ENCODE measurements around the gene TOM1L2. TPM values are rescaled to one million over a fixed set of nuclear protein-coding genes. Genes with fewer than 3 reads are reported as not detected.

Gene TOM1L2
- total and polyA plus RNA-seq, 11 donors: 122 to 345 (median 247) TPM

- ATAC-seq: no peak
- H3K4me1 ChIP-seq: peaks cover 18 to 50% (median 41%) of the 10 kb centered on the region in 12 donors
- H3K4me3 ChIP-seq: no peak overlapping the region
- peaks cover 0 to 17% (median 11%) of the 10 kb centered on the region in 9 donors for H3K36me3 ChIP-seq
- DNase-seq: no peak
- no peak for TF ChIP-seq CTCF (IDR thresholded peaks at IDR 0.05)
- TF ChIP-seq POLR2A (IDR thresholded peaks at IDR 0.05): no peak
- 90 to 95% (median 92%) methylated on average over 6 of the region's 6 CpGs for WGBS, 4 donors
- H3K9me3 ChIP-seq: no peaks in the 10 kb centered on the region
- H3K27me3 ChIP-seq: no peaks in the 10 kb centered on the region
- intact Hi-C loops (cut with DNase I): no loop called here
- H3K27ac ChIP-seq: peak overlapping the region in 1 of 12 donors; percentile 9
These were observed 127.7 kb downstream of the TOM1L2 start for GRCh38 chr17:17844500-17844899.

GRCh38 chr17:17844079-17844478, 128.1 kb downstream of the TOM1L2 start:
- intact Hi-C loops (cut with DNase I): no loop called here
- ATAC-seq: no peak
- H3K4me3 ChIP-seq: no peak overlapping the region
- TF ChIP-seq CTCF (IDR thresholded peaks at IDR 0.05): no peak
- no peak for TF ChIP-seq POLR2A (IDR thresholded peaks at IDR 0.05)
- H3K27ac ChIP-seq: peak overlapping the region in 1 of 12 donors; percentile 9
- WGBS, 4 donors: 77 to 90% (median 86%) methylated on average over 5 to 7 of the region's 7 CpGs
- peaks cover 0 to 17% (median 11%) of the 10 kb centered on the region in 9 donors for H3K36me3 ChIP-seq
- H3K9me3 ChIP-seq: no peaks in the 10 kb centered on the region
- no peak for DNase-seq
- peaks cover 15 to 50% (median 39%) of the 10 kb centered on the region in 12 donors for H3K4me1 ChIP-seq
- H3K27me3 ChIP-seq: no peaks in the 10 kb centered on the region

GRCh38 chr17:17843096-17843495, 129.1 kb downstream of the TOM1L2 start:
- no peak overlapping the region for H3K4me3 ChIP-seq
- no peaks in the 10 kb centered on the region for H3K27me3 ChIP-seq
- ATAC-seq (no peak), DNase-seq (no peak)
- peaks cover 0 to 17% (median 11%) of the 10 kb centered on the region in 9 donors for H3K36me3 ChIP-seq
- peak overlapping the region in 5 of 12 donors; percentile 97 to 99 (median 98) for H3K27ac ChIP-seq
- intact Hi-C loops (cut with DNase I): no loop called here
- 68 to 96% (median 86%) methylated on average over 3 to 4 of the region's 4 CpGs for WGBS, 4 donors
- TF ChIP-seq POLR2A (IDR thresholded peaks at IDR 0.05) (no peak), CTCF (IDR thresholded peaks at IDR 0.05) (no peak)
- H3K4me1 ChIP-seq: peaks cover 14 to 50% (median 40%) of the 10 kb centered on the region in 12 donors
- no peaks in the 10 kb centered on the region for H3K9me3 ChIP-seq

- intact Hi-C loops (cut with DNase I): no loop called here
- no peak for TF ChIP-seq POLR2A (IDR thresholded peaks at IDR 0.05)
- TF ChIP-seq CTCF (IDR thresholded peaks at IDR 0.05): no peak
- no peaks in the 10 kb centered on the region for H3K27me3 ChIP-seq
- no peak overlapping the region for H3K4me3 ChIP-seq
- H3K36me3 ChIP-seq: peaks cover 0 to 16% (median 9%) of the 10 kb centered on the region in 9 donors
- ATAC-seq (no peak), DNase-seq (no peak)
- H3K9me3 ChIP-seq: no peaks in the 10 kb centered on the region
- 49 to 70% (median 51%) methylated on average over 4 to 9 of the region's 9 CpGs for WGBS, 4 donors
- H3K27ac ChIP-seq: peak overlapping the region; percentile 60 to 100 (median 98)
- H3K4me1 ChIP-seq: peaks cover 22 to 58% (median 48%) of the 10 kb centered on the region in 12 donors
These were observed 129.9 kb downstream of the TOM1L2 start for GRCh38 chr17:17842111-17842876.

All from heart left ventricle (tissue), 16 donors.